Keratinocyte (primary cell): Measurements from ENCODE around the gene STARD3. TPM values are rescaled to one million over a fixed set of nuclear protein-coding genes. Genes with fewer than 3 reads are reported as not detected.
"Not testable (repeated sequence)": the region's sequence is repeated elsewhere in the genome, so short reads cannot be mapped to it uniquely, and the experiment has no call there.

Experiments
- DNase-seq: peaks from one replicate; pipeline ENCODE4 v3.0.0-alpha.2; 2011; ENCODE audit warnings: low read depth, missing footprints, low spot score
- FAIRE-seq: peaks from 2 replicates; lab custom pipeline; 2011; peaks lifted over from hg19 to GRCh38; lab: Jason Lieb, UNC
- H2AFZ ChIP-seq: 2 replicates; pipeline ENCODE4 v1.6.0; 2012; ENCODE audit warnings: low read length, control low read depth, inconsistent platforms; ENCODE audit not compliant: control insufficient read depth
- H3K27ac ChIP-seq: 2 replicates; pipeline ENCODE4 v1.5.1; 2011; ENCODE audit warnings: low read length; ENCODE audit not compliant: control insufficient read depth, insufficient read depth
- H3K27me3 ChIP-seq: 3 replicates; pipeline ENCODE4 v1.6.0; 2011; ENCODE audit warnings: low read length; ENCODE audit not compliant: control insufficient read depth, insufficient read depth; ENCODE audit errors: extremely low read depth
- H3K36me3 ChIP-seq, 2 experiments: 2 replicates in 1 of 2; 3 replicates in 1 of 2; pipeline ENCODE4 v1.5.1; 2011; ENCODE audit warnings: low read length in 2 of 2, mild to moderate bottlenecking in 1 of 2; ENCODE audit not compliant: control insufficient read depth in 2 of 2, insufficient read depth in 2 of 2; ENCODE audit errors: extremely low read depth in 1 of 2
- H3K4me1 ChIP-seq: 3 replicates; pipeline ENCODE4 v1.5.1; 2011; ENCODE audit warnings: low read length; ENCODE audit not compliant: control insufficient read depth, insufficient read depth; ENCODE audit errors: extremely low read depth
- H3K4me2 ChIP-seq: 3 replicates; pipeline ENCODE4 v1.6.0; 2011; ENCODE audit warnings: low read depth, low read length; ENCODE audit not compliant: control insufficient read depth, insufficient read depth; ENCODE audit errors: extremely low read depth
- H3K4me3 ChIP-seq, 3 experiments: fragments of 200-600 bp in 1 of 3; sonication (generic) in 1 of 3; 2 replicates in 2 of 3; 3 replicates in 1 of 3; pipeline ENCODE4 v1.5.1; 2011 to 2016; ENCODE audit warnings: low read length in 3 of 3, mild to moderate bottlenecking in 3 of 3, control low read depth in 2 of 3, inconsistent platforms in 1 of 3, low read depth in 1 of 3, mixed read lengths in 1 of 3, mixed run types in 1 of 3, moderate library complexity in 1 of 3; ENCODE audit not compliant: control insufficient read depth in 2 of 3, insufficient read depth in 2 of 3; ENCODE audit errors: extremely low read depth in 1 of 3
- H3K79me2 ChIP-seq: 2 replicates; pipeline ENCODE4 v1.6.0; 2012; ENCODE audit warnings: low read length; ENCODE audit not compliant: control insufficient read depth, insufficient read depth
- H3K9ac ChIP-seq: 3 replicates; pipeline ENCODE4 v1.6.0; 2011; ENCODE audit warnings: low read length; ENCODE audit not compliant: control insufficient read depth, insufficient read depth; ENCODE audit errors: extremely low read depth
- H3K9me1 ChIP-seq: 3 replicates; pipeline ENCODE4 v1.6.0; 2011; ENCODE audit warnings: low read length; ENCODE audit not compliant: control insufficient read depth, insufficient read depth; ENCODE audit errors: extremely low read depth
- H3K9me3 ChIP-seq: 2 replicates; pipeline ENCODE4 v1.5.1; 2012; ENCODE audit warnings: low read depth, low read length; ENCODE audit not compliant: control insufficient read depth
- H4K20me1 ChIP-seq: 3 replicates; pipeline ENCODE4 v1.6.0; 2011; ENCODE audit warnings: low read length; ENCODE audit not compliant: control insufficient read depth, insufficient read depth; ENCODE audit errors: extremely low read depth
- EZH2 ChIP-seq: IDR thresholded peaks from one replicate; pipeline ENCODE4 v1.6.1; 2012; ENCODE audit warnings: inconsistent platforms, mild to moderate bottlenecking, low read length, moderate library complexity
- dilution Hi-C: fragments of 300-500 bp; cut with MboI; formaldehyde crosslinking; loops from one replicate; pipeline ENCODE4 v1.7.0; 2020; ENCODE audit warnings: low sequenced_read_pairs; ENCODE audit not compliant: extremely low pct_ligation_motif_present
- polyA plus RNA-seq, 5 experiments: library from polyadenylated mRNA; depleted of rRNA in 3 of 5; stranded (reverse) in 3 of 5; stranded (forward) in 1 of 5; unstranded in 1 of 5; fragments of >200 nt; gene quantifications; 1 replicate in 1 of 5; 2 replicates in 3 of 5; 3 replicates in 1 of 5; pipeline versions ENCODE4 v1.2.1 to v1.2.3, GENCODE V29; 2011 to 2012; ENCODE audit warnings: missing spikeins in 2 of 5, low read depth in 1 of 5, low replicate concordance in 1 of 5
- TF ChIP-seq, protein P1 (sequence below), 3 experiments: IDR thresholded peaks in 1 of 3; conservative IDR thresholded peaks in 1 of 3; optimal IDR thresholded peaks in 1 of 3; 2 replicates in 2 of 3; 3 replicates in 1 of 3; pipeline versions ENCODE3 to v1.5.1; 2011; ENCODE audit warnings: low read length in 3 of 3, mild to moderate bottlenecking in 3 of 3, moderate library complexity in 2 of 3, control low read depth in 1 of 3, inconsistent platforms in 1 of 3; ENCODE audit not compliant: insufficient read depth in 2 of 3; ENCODE audit errors: extremely low read depth in 1 of 3

The STARD3 gene
- polyA plus RNA-seq, 1 donor (not counting 4 experiments of a cell fraction or from before 2014, with no cell fraction given): 29.0 TPM

- Histone ChIP-seq H4K20me1 (no peaks in the 10 kb centered on the region), H3K4me2 (no peak overlapping the region), H3K27me3 (no peaks in the 10 kb centered on the region), H2AFZ (no peak overlapping the region), H3K9me3 (no peaks in the 10 kb centered on the region), H3K9me1 (no peaks in the 10 kb centered on the region), H3K4me1 (peaks cover 14% of the 10 kb centered on the region), H3K79me2 (peaks cover 13% of the 10 kb centered on the region), H3K9ac (no peak overlapping the region), H3K4me3 (no peak overlapping the region), H3K36me3 (peaks cover 0 to 2% of the 10 kb centered on the region in 2 experiments), H3K27ac (no peak overlapping the region)
- FAIRE-seq (no peak), DNase-seq (no peak)
- TF ChIP-seq EZH2: no peak
- TF ChIP-seq, protein P1, sequence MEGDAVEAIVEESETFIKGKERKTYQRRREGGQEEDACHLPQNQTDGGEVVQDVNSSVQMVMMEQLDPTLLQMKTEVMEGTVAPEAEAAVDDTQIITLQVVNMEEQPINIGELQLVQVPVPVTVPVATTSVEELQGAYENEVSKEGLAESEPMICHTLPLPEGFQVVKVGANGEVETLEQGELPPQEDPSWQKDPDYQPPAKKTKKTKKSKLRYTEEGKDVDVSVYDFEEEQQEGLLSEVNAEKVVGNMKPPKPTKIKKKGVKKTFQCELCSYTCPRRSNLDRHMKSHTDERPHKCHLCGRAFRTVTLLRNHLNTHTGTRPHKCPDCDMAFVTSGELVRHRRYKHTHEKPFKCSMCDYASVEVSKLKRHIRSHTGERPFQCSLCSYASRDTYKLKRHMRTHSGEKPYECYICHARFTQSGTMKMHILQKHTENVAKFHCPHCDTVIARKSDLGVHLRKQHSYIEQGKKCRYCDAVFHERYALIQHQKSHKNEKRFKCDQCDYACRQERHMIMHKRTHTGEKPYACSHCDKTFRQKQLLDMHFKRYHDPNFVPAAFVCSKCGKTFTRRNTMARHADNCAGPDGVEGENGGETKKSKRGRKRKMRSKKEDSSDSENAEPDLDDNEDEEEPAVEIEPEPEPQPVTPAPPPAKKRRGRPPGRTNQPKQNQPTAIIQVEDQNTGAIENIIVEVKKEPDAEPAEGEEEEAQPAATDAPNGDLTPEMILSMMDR (optimal IDR thresholded peaks at IDR 0.05 in 1 of 3, IDR thresholded peaks at IDR 0.05 in 1 of 3, conservative IDR thresholded peaks at IDR 0.05 in 1 of 3; ENCODE audit: extremely low read depth in 1 of 3, insufficient read depth in 2 of 3, low read length in 3 of 3): no peak
- dilution Hi-C loops: no loop called here
These were observed 61.0 kb downstream of the STARD3 start for GRCh38 chr17:39697961-39698360.

GRCh38 chr17:39699157-39699817, 62.3 kb downstream of the STARD3 start:
- H4K20me1 ChIP-seq, dilution Hi-C loops, DNase-seq, H3K27me3 ChIP-seq, H3K36me3 ChIP-seq, H3K9me1 ChIP-seq, H3K9me3 ChIP-seq: not testable (repeated sequence)
- H3K4me3 ChIP-seq: peak overlapping the region; percentile 79 to 90 (median 87)
- H3K4me2 ChIP-seq: peak overlapping the region; percentile 82
- H2AFZ ChIP-seq: peak overlapping the region; percentile 76
- H3K9ac ChIP-seq: peak overlapping the region; percentile 76
- peak overlapping the region; percentile 44 for H3K27ac ChIP-seq
- peak; percentile 29 for FAIRE-seq
- peaks cover 18% of the 10 kb centered on the region for H3K79me2 ChIP-seq
- peaks cover 14% of the 10 kb centered on the region for H3K4me1 ChIP-seq

- H3K4me2 ChIP-seq: peak within 1 kb of the TSS; percentile 82
- DNase-seq (no peak), FAIRE-seq (peak; percentile 88)
- H3K9me1 ChIP-seq: no peaks in the 10 kb centered on the region
- no peaks in the 10 kb centered on the region for H4K20me1 ChIP-seq
- H2AFZ ChIP-seq: peak within 1 kb of the TSS; percentile 76
- H3K4me1 ChIP-seq: peaks cover 17% of the 10 kb centered on the region
- peak within 1 kb of the TSS; percentile 76 for H3K9ac ChIP-seq
- TF ChIP-seq EZH2: no peak
- TF ChIP-seq, protein P1 (optimal IDR thresholded peaks at IDR 0.05 in 1 of 3, IDR thresholded peaks at IDR 0.05 in 1 of 3, conservative IDR thresholded peaks at IDR 0.05 in 1 of 3; ENCODE audit: extremely low read depth in 1 of 3, insufficient read depth in 2 of 3, low read length in 3 of 3): no peak
- H3K9me3 ChIP-seq: no peaks in the 10 kb centered on the region
- dilution Hi-C loops: no loop called here
- peaks cover 0 to 2% of the 10 kb centered on the region in 2 experiments for H3K36me3 ChIP-seq
- peak within 1 kb of the TSS; percentile 79 to 90 (median 87) for H3K4me3 ChIP-seq
- peaks cover 20% of the 10 kb centered on the region for H3K79me2 ChIP-seq
- no peaks in the 10 kb centered on the region for H3K27me3 ChIP-seq
- H3K27ac ChIP-seq: peak within 1 kb of the TSS; percentile 44
These were observed 62.8 kb downstream of the STARD3 start, which contains the start of gene ERBB2 for GRCh38 chr17:39699818-39700147. ERBB2 (plus strand) TSS chr17:39700064; CDS start chr17:39700239, 175 bp downstream.
